ENCODE measurements around the gene MAP3K19. TPM values are rescaled to one million over a fixed set of nuclear protein-coding genes. Genes with fewer than 3 reads are reported as not detected.

The MAP3K19 gene
- total RNA-seq, 1 donor from 2014 or later, result not detected

- no peaks in the 10 kb centered on the region for H3K27me3 Mint-ChIP-seq (ENCODE audit: low read depth, unreplicated experiment)
- DNase-seq (ENCODE audit: low read depth) (no peak), FAIRE-seq (no peak)
- peaks cover 89% of the 10 kb centered on the region for H3K79me2 ChIP-seq (ENCODE audit: insufficient read depth, low read length)
- peaks cover 10% of the 10 kb centered on the region for H3K9me3 Mint-ChIP-seq (ENCODE audit: unreplicated experiment)
- H3K4me1 Mint-ChIP-seq (ENCODE audit: low read depth, unreplicated experiment), result no peaks in the 10 kb centered on the region
- H3K4me3 Mint-ChIP-seq (ENCODE audit: unreplicated experiment), result no peak overlapping the region
- no peaks in the 10 kb centered on the region for H3K27me3 ChIP-seq (ENCODE audit: insufficient read depth, low read length)
- no peak overlapping the region for H3K4me3 ChIP-seq (ENCODE audit: insufficient read depth, low read depth, low read length)
- no peak overlapping the region for H3K4me2 ChIP-seq (ENCODE audit: low read length)
- no peak overlapping the region for H3K27ac Mint-ChIP-seq (ENCODE audit: unreplicated experiment)
- H3K36me3 ChIP-seq (ENCODE audit: insufficient read depth, low read length), result peaks cover 6% of the 10 kb centered on the region
- peaks cover 51% of the 10 kb centered on the region for H4K20me1 ChIP-seq (ENCODE audit: insufficient read depth, low read length)
- H3K36me3 Mint-ChIP-seq (ENCODE audit: low read depth, unreplicated experiment), result peaks cover 26% of the 10 kb centered on the region
- peaks cover 7% of the 10 kb centered on the region for H3K9me3 ChIP-seq (ENCODE audit: insufficient read depth, low read depth, low read length)
- H2AFZ ChIP-seq (ENCODE audit: low read depth, low read length), result no peak overlapping the region
- H3K27ac ChIP-seq (ENCODE audit: low read depth, low read length), result no peak overlapping the region
- TF ChIP-seq CTCF (IDR thresholded peaks at IDR 0.05; ENCODE audit: insufficient read depth, low read depth, low read length) (no peak), EZH2 (IDR thresholded peaks at IDR 0.05; ENCODE audit: insufficient read depth, low read length) (no peak)
- no peak overlapping the region for H3K9ac ChIP-seq (ENCODE audit: low read length)
- H3K4me1 ChIP-seq (ENCODE audit: insufficient read depth, low read length), result no peaks in the 10 kb centered on the region
Measured at GRCh38 chr2:135074216-135074615, 27.0 kb upstream of the MAP3K19 start.

GRCh38 chr2:135072125-135072997 is 25.1 kb upstream of the MAP3K19 start:
- DNase-seq (ENCODE audit: low read depth) (no peak), FAIRE-seq (no peak)
- no peak overlapping the region for H2AFZ ChIP-seq (ENCODE audit: low read depth, low read length)
- no peaks in the 10 kb centered on the region for H3K27me3 ChIP-seq (ENCODE audit: insufficient read depth, low read length)
- H3K4me2 ChIP-seq (ENCODE audit: low read length), result no peak overlapping the region
- peaks cover 7% of the 10 kb centered on the region for H3K9me3 ChIP-seq (ENCODE audit: insufficient read depth, low read depth, low read length)
- no peaks in the 10 kb centered on the region for H3K4me1 ChIP-seq (ENCODE audit: insufficient read depth, low read length)
- no peak overlapping the region for H3K9ac ChIP-seq (ENCODE audit: low read length)
- H4K20me1 ChIP-seq (ENCODE audit: insufficient read depth, low read length), result peaks cover 53% of the 10 kb centered on the region
- peaks cover 93% of the 10 kb centered on the region for H3K79me2 ChIP-seq (ENCODE audit: insufficient read depth, low read length)
- Mint-ChIP-seq H3K27me3 (ENCODE audit: low read depth, unreplicated experiment) (no peaks in the 10 kb centered on the region), H3K36me3 (ENCODE audit: low read depth, unreplicated experiment) (peaks cover 23% of the 10 kb centered on the region), H3K4me1 (ENCODE audit: low read depth, unreplicated experiment) (no peaks in the 10 kb centered on the region), H3K4me3 (ENCODE audit: unreplicated experiment) (no peak overlapping the region), H3K27ac (ENCODE audit: unreplicated experiment) (no peak overlapping the region), H3K9me3 (ENCODE audit: unreplicated experiment) (peaks cover 10% of the 10 kb centered on the region)
- TF ChIP-seq EZH2 (IDR thresholded peaks at IDR 0.05; ENCODE audit: insufficient read depth, low read length), result no peak
- TF ChIP-seq CTCF (IDR thresholded peaks at IDR 0.05; ENCODE audit: insufficient read depth, low read depth, low read length), result no peak
- H3K36me3 ChIP-seq (ENCODE audit: insufficient read depth, low read length), result peaks cover 6% of the 10 kb centered on the region
- H3K27ac ChIP-seq (ENCODE audit: low read depth, low read length), result no peak overlapping the region
- no peak overlapping the region for H3K4me3 ChIP-seq (ENCODE audit: insufficient read depth, low read depth, low read length)

- peaks cover 99% of the 10 kb centered on the region for H3K79me2 ChIP-seq (ENCODE audit: insufficient read depth, low read length)
- no peak overlapping the region for H3K4me3 ChIP-seq (ENCODE audit: insufficient read depth, low read depth, low read length)
- FAIRE-seq (no peak), DNase-seq (ENCODE audit: low read depth) (peak; percentile 31)
- H3K9ac ChIP-seq (ENCODE audit: low read length), result no peak overlapping the region
- peaks cover 2% of the 10 kb centered on the region for H3K9me3 Mint-ChIP-seq (ENCODE audit: unreplicated experiment)
- H4K20me1 ChIP-seq (ENCODE audit: insufficient read depth, low read length), result peaks cover 38% of the 10 kb centered on the region
- H3K4me1 ChIP-seq (ENCODE audit: insufficient read depth, low read length), result peaks cover 3% of the 10 kb centered on the region
- H3K4me2 ChIP-seq (ENCODE audit: low read length), result no peak overlapping the region
- H3K27me3 Mint-ChIP-seq (ENCODE audit: low read depth, unreplicated experiment), result no peaks in the 10 kb centered on the region
- H3K27ac Mint-ChIP-seq (ENCODE audit: unreplicated experiment), result no peak overlapping the region
- H2AFZ ChIP-seq (ENCODE audit: low read depth, low read length), result no peak overlapping the region
- H3K4me3 Mint-ChIP-seq (ENCODE audit: unreplicated experiment), result no peak overlapping the region
- H3K27me3 ChIP-seq (ENCODE audit: insufficient read depth, low read length), result no peaks in the 10 kb centered on the region
- H3K36me3 Mint-ChIP-seq (ENCODE audit: low read depth, unreplicated experiment), result peaks cover 12% of the 10 kb centered on the region
- H3K36me3 ChIP-seq (ENCODE audit: insufficient read depth, low read length), result peaks cover 3% of the 10 kb centered on the region
- TF ChIP-seq EZH2 (IDR thresholded peaks at IDR 0.05; ENCODE audit: insufficient read depth, low read length) (no peak), CTCF (IDR thresholded peaks at IDR 0.05; ENCODE audit: insufficient read depth, low read depth, low read length) (no peak)
- H3K4me1 Mint-ChIP-seq (ENCODE audit: low read depth, unreplicated experiment), result no peaks in the 10 kb centered on the region
- peaks cover 4% of the 10 kb centered on the region for H3K9me3 ChIP-seq (ENCODE audit: insufficient read depth, low read depth, low read length)
- no peak overlapping the region for H3K27ac ChIP-seq (ENCODE audit: low read depth, low read length)
Measured at GRCh38 chr2:135066710-135067109, 19.5 kb upstream of the MAP3K19 start.
